Ishikawa (cell line): ENCODE measurements around the gene ANKS6.

Experiments
- CEBPB ChIP-seq: IDR thresholded peaks from 2 replicates; pipeline ENCODE4 v1.6.1; 2012
- CREB1 ChIP-seq: IDR thresholded peaks from 2 replicates; pipeline ENCODE4 v1.6.1; 2012; ENCODE audit warnings: low read depth
- EGR1 ChIP-seq: IDR thresholded peaks from 2 replicates; pipeline ENCODE4 v1.6.1; 2012
- EP300 ChIP-seq: IDR thresholded peaks from 2 replicates; pipeline ENCODE4 v1.6.1; 2012; ENCODE audit warnings: borderline replicate concordance
- FOXM1 ChIP-seq: IDR thresholded peaks from 2 replicates; pipeline ENCODE4 v1.6.1; 2012; ENCODE audit warnings: low read depth, borderline replicate concordance
- MAX ChIP-seq: IDR thresholded peaks from 2 replicates; pipeline ENCODE4 v1.6.1; 2012
- NFIC ChIP-seq: IDR thresholded peaks from 2 replicates; pipeline ENCODE4 v1.6.1; 2012
- RAD21 ChIP-seq: IDR thresholded peaks from 2 replicates; pipeline ENCODE4 v1.6.1; 2012; ENCODE audit warnings: low read depth
- REST ChIP-seq: IDR thresholded peaks from 2 replicates; pipeline ENCODE4 v1.6.1; 2012; ENCODE audit warnings: low read depth, mild to moderate bottlenecking
- TAF1 ChIP-seq: IDR thresholded peaks from 2 replicates; pipeline ENCODE4 v1.6.1; 2012; ENCODE audit warnings: low read depth, mild to moderate bottlenecking
- TCF12 ChIP-seq: IDR thresholded peaks from 2 replicates; pipeline ENCODE4 v1.6.1; 2012; ENCODE audit warnings: low read depth
- TEAD4 ChIP-seq: IDR thresholded peaks from 2 replicates; pipeline ENCODE4 v1.6.1; 2012
- USF1 ChIP-seq: IDR thresholded peaks from 2 replicates; pipeline ENCODE4 v1.6.1; 2012
- YY1 ChIP-seq: IDR thresholded peaks from 2 replicates; pipeline ENCODE4 v1.6.1; 2012; ENCODE audit warnings: low read depth
- ZBTB7A ChIP-seq: IDR thresholded peaks from 2 replicates; pipeline ENCODE4 v1.6.1; 2012; ENCODE audit warnings: low read depth

The ANKS6 gene

GRCh38 chr9:98838868-98839565 is 42.7 kb upstream of the ANKS6 start:
- no peak for TF ChIP-seq MAX
- no peak for TF ChIP-seq CREB1
- no peak for TF ChIP-seq NFIC
- no peak for TF ChIP-seq TCF12
- TF ChIP-seq FOXM1: no peak
- TF ChIP-seq YY1: no peak

GRCh38 chr9:98838155-98838867 is 42.0 kb upstream of the ANKS6 start:
- TF ChIP-seq USF1 (no peak), MAX (no peak), EGR1 (no peak), TAF1 (no peak), YY1 (no peak), NFIC (no peak), TEAD4 (no peak), TCF12 (no peak), EP300 (no peak)

GRCh38 chr9:98837516-98837915 is 41.2 kb upstream of the ANKS6 start:
- no peak for TF ChIP-seq FOXM1
- no peak for TF ChIP-seq ZBTB7A
- TF ChIP-seq CREB1: no peak
- TF ChIP-seq YY1: no peak
- no peak for TF ChIP-seq RAD21
- TF ChIP-seq EGR1: no peak
- TF ChIP-seq TCF12: no peak
- TF ChIP-seq NFIC: no peak
- no peak for TF ChIP-seq EP300
- no peak for TF ChIP-seq TAF1
- no peak for TF ChIP-seq CEBPB
- no peak for TF ChIP-seq USF1
- TF ChIP-seq MAX: no peak
- no peak for TF ChIP-seq REST
- no peak for TF ChIP-seq TEAD4

- TF ChIP-seq NFIC (no peak), YY1 (no peak), TEAD4 (no peak), ZBTB7A (no peak), USF1 (no peak), EGR1 (no peak), RAD21 (no peak)
Measured at GRCh38 chr9:98836206-98836605, 39.9 kb upstream of the ANKS6 start.

- no peak for TF ChIP-seq ZBTB7A
- no peak for TF ChIP-seq MAX
- TF ChIP-seq REST: no peak
Measured at GRCh38 chr9:98834386-98834785, 38.0 kb upstream of the ANKS6 start.
